Peyer's patch (tissue), 4 donors: ENCODE measurements around the gene PGAM5.

ENCODE experiments used
- CTCF ChIP-seq, 6 experiments: fragments of 450-650 bp in 4 of 6; fragments of 200-600 bp in 2 of 6; sonication (generic) in 1 of 6; IDR thresholded peaks; one replicate each; pipeline ENCODE4 v1.5.1; 2017 to 2019; ENCODE audit warnings: antibody characterized with exemption in 6 of 6, mild to moderate bottlenecking in 3 of 6, moderate library complexity in 1 of 6
- POLR2A ChIP-seq, 2 donors: fragments of 450-650 bp; IDR thresholded peaks; one replicate each; pipeline ENCODE4 v1.5.1; 2017; ENCODE audit warnings: antibody characterized with exemption in 2 of 2, mild to moderate bottlenecking in 2 of 2, moderate library complexity in 2 of 2

GRCh38 chr12:132700212-132700822 is 10.3 kb upstream of the PGAM5 start:
- TF ChIP-seq CTCF (IDR thresholded peaks at IDR 0.05) (no peak), POLR2A (IDR thresholded peaks at IDR 0.05) (no peak)
